ENCODE measurements around the gene DAPK1. TPM values are rescaled to one million over a fixed set of nuclear protein-coding genes. Genes with fewer than 3 reads are reported as not detected.

Gene DAPK1
- total and polyA plus RNA-seq, 2 donors (not counting 3 experiments of a cell fraction or from before 2014, with no cell fraction given) = 58.9 to 119 TPM

GRCh38 chr9:87515006-87515405, 17.3 kb downstream of the DAPK1 start:
- no peak overlapping the region for H3K4me2 ChIP-seq (ENCODE audit: insufficient read depth, low read length)
- no peak overlapping the region for H3K9ac ChIP-seq (replicated peaks; ENCODE audit: extremely low read depth, insufficient read depth, low read length)
- H3K27ac ChIP-seq (ENCODE audit: insufficient read depth, low read depth, low read length) = no peak overlapping the region
- peaks cover 0 to 5% of the 10 kb centered on the region in 2 experiments for H3K36me3 ChIP-seq (ENCODE audit: control insufficient read depth in 2 of 2, extremely low read depth in 1 of 2, insufficient read depth in 2 of 2, low read length in 2 of 2)
- H3K9me1 ChIP-seq (replicated peaks; ENCODE audit: control insufficient read depth, extremely low read depth, insufficient read depth, low read length) = no peaks in the 10 kb centered on the region
- ChIA-PET POLR2A (interaction anchor here (1.1 kb wide), 1 partner anchor 18 kb away, joined by 3 read pairs; the partner anchor contains the start of gene DAPK1), CTCF (interaction anchor here (0.7 to 3.1 kb wide), 7 partner anchors 11 to 171 kb away, joined by 3 to 13 read pairs (median 4); partner anchors contain the start of gene DAPK1)
- no peak overlapping the region for H3K4me3 ChIP-seq (replicated peaks in 1 of 3; ENCODE audit: insufficient read depth in 1 of 3, low read depth in 1 of 3, low read length in 3 of 3)
- FAIRE-seq = no peak
- no TSS peak for BruUV-seq (replicated peaks)
- H4K20me1 ChIP-seq (replicated peaks; ENCODE audit: control insufficient read depth, extremely low read depth, insufficient read depth, low read length) = no peaks in the 10 kb centered on the region
- TF ChIP-seq FOS (IDR thresholded peaks at IDR 0.05; ENCODE audit: borderline replicate concordance, insufficient read depth, low read length) = no peak
- TF ChIP-seq POLR2AphosphoS5 (IDR thresholded peaks at IDR 0.05; ENCODE audit: insufficient read depth, low read depth, low read length) = no peak
- TF ChIP-seq EZH2 (IDR thresholded peaks at IDR 0.05; ENCODE audit: borderline replicate concordance, low read depth, low read length, severe bottlenecking) = no peak
- intact Hi-C loops (cut with micrococcal nuclease) (loop anchor here (1.0 to 5.0 kb wide), 2 partner anchors 125 to 1168 kb away; no protein-coding TSS in a partner anchor), dilution Hi-C loops (cut with MboI; ENCODE audit: extremely low pct_ligation_motif_present, low sequenced_read_pairs) (no loop called here)
- H3K79me2 ChIP-seq (ENCODE audit: control insufficient read depth, insufficient read depth, low read length) = peaks cover 19% of the 10 kb centered on the region
- no peaks in the 10 kb centered on the region for H3K9me3 ChIP-seq (replicated peaks; ENCODE audit: control insufficient read depth, insufficient read depth, low read length)
- H3K4me1 ChIP-seq (ENCODE audit: control insufficient read depth, extremely low read depth, insufficient read depth, low read length) = peaks cover 66% of the 10 kb centered on the region
- no peak for DNase-seq (ENCODE audit: low read depth, low spot score)
- no peak overlapping the region for H2AFZ ChIP-seq (ENCODE audit: low read depth, low read length)
- H3K27me3 ChIP-seq (ENCODE audit: control insufficient read depth in 2 of 2, insufficient read depth in 2 of 2, low read length in 2 of 2) = no peaks in the 10 kb centered on the region

GRCh38 chr9:87515588-87516221, 18.0 kb downstream of the DAPK1 start:
- Histone ChIP-seq H3K4me2 (ENCODE audit: insufficient read depth, low read length) (peak overlapping the region; percentile 2), H3K27ac (ENCODE audit: insufficient read depth, low read depth, low read length) (peak overlapping the region; percentile 64), H3K79me2 (ENCODE audit: control insufficient read depth, insufficient read depth, low read length) (peaks cover 19% of the 10 kb centered on the region), H4K20me1 (replicated peaks; ENCODE audit: control insufficient read depth, extremely low read depth, insufficient read depth, low read length) (no peaks in the 10 kb centered on the region), H3K4me3 (replicated peaks in 1 of 3; ENCODE audit: insufficient read depth in 1 of 3, low read depth in 1 of 3, low read length in 3 of 3) (no peak overlapping the region), H3K36me3 (ENCODE audit: control insufficient read depth in 2 of 2, extremely low read depth in 1 of 2, insufficient read depth in 2 of 2, low read length in 2 of 2) (peaks cover 0 to 5% of the 10 kb centered on the region in 2 experiments), H3K9me1 (replicated peaks; ENCODE audit: control insufficient read depth, extremely low read depth, insufficient read depth, low read length) (no peaks in the 10 kb centered on the region), H3K4me1 (ENCODE audit: control insufficient read depth, extremely low read depth, insufficient read depth, low read length) (peaks cover 59% of the 10 kb centered on the region), H3K9me3 (replicated peaks; ENCODE audit: control insufficient read depth, insufficient read depth, low read length) (no peaks in the 10 kb centered on the region), H3K9ac (replicated peaks; ENCODE audit: extremely low read depth, insufficient read depth, low read length) (no peak overlapping the region), H3K27me3 (ENCODE audit: control insufficient read depth in 2 of 2, insufficient read depth in 2 of 2, low read length in 2 of 2) (no peaks in the 10 kb centered on the region), H2AFZ (ENCODE audit: low read depth, low read length) (no peak overlapping the region)
- ChIA-PET POLR2A (no interaction called here), CTCF (interaction anchor here (0.7 to 3.1 kb wide), 10 partner anchors 12 to 170 kb away, joined by 3 to 13 read pairs (median 6); partner anchors contain the start of gene DAPK1)
- DNase-seq (ENCODE audit: low read depth, low spot score) = no peak
- intact Hi-C loops (cut with micrococcal nuclease) = loop anchor here (1.0 to 5.0 kb wide), 5 partner anchors 17 to 1168 kb away; no protein-coding TSS in a partner anchor
- TF ChIP-seq CTCF (IDR thresholded peaks at IDR 0.05; ENCODE audit: extremely low read depth in 1 of 2, insufficient read depth in 1 of 2, low read depth in 1 of 2, low read length in 2 of 2) = no peak
- TF ChIP-seq POLR2A (IDR thresholded peaks at IDR 0.05; ENCODE audit: low read depth, low read length) = peak; percentile 3
- BruUV-seq (replicated peaks) = no TSS peak
- peak; percentile 15 for FAIRE-seq
- dilution Hi-C loops (cut with MboI; ENCODE audit: extremely low pct_ligation_motif_present, low sequenced_read_pairs) = no loop called here
